GM10847 (cell line): Measurements from ENCODE around the gene ALOX12B.

Experiments used
- POLR2A ChIP-seq: IDR thresholded peaks from 2 replicates; pipeline ENCODE4 v1.6.1; 2011; ENCODE audit not compliant: insufficient read length; ENCODE audit errors: extremely low read depth

The ALOX12B gene

DNA sequence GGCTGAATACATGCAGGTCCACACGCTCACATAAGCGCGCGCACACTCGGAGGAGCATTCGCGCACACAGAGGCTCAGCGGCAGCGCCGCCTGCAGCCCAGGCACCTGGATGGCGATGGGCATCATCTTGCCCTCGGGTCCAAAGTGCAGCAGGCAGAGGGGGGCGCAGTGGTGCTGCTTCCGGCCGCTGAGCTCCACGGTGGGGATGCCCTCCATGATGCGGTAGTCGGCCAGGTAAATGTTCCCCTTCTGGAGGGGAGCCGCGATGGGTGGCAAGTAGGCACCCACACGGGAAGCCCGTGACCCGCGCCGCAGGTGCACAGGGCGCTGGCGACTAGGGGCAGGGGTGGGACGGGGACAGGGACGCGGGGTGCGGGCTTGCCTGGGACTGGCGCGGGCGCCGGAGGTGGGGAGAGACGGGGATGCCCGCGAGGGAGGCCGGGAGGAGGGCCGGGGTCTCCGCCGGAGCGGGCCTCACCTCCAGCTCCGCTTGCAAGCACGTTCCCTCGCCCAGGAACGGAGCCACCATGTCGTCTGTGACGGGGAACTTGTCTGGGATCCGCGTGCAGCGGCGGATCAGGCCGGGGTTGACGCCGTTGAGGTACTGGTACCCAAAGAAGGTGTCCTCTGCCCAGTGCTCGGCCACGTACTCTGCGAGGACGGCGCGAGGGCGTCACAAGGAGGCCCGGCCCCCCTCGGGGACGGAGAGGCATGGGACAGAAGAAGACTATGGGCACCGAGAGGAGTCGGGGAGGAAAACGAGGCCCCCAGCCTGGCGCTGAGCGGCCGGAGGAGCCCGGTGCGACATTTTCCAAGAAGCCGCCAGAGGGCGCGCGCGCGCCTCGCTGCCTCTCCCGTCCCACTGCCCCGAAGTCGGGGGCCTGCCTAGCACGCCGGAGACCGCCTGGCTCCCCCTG lies 8.0 kb downstream of the ALOX12B start:
- TF ChIP-seq POLR2A = no peak

DNA sequence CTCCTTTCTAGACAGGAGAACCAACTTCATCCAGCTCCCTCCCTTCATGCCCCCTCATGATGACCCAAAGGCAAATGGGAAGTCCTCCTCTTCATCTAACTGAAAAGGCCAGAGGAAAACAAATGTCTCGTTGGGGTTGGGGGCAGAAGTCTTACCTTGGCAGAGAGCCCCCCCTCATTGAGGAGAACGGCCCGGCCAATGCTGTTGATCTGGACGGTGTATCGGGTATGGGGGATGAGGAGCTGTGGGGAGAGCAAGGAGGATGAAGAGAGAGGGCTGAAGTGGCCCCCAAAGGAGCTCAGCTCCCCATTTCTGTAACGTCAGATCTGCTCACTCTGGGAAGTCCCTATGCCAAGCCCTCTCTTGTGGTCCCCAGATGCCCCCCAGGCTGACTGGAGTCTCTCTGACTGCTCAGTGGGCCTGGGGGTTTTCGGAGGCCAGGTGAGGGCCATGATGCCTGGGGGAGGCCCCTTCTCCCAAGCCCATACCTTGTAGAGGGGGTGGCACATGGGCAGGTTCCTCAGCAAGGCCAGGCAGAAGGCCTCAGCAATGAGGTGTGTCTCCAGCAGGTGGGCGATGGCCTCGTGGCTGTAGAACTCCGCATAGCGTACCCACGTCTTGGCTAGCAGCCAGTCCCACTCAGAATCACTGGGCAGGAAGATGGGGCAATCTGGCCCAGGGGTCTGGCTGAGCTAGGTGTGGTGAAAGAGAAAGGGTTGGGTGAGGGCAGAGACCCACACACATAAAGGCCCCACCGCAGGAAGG lies 10.8 kb downstream of the ALOX12B start:
- no peak for TF ChIP-seq POLR2A

DNA sequence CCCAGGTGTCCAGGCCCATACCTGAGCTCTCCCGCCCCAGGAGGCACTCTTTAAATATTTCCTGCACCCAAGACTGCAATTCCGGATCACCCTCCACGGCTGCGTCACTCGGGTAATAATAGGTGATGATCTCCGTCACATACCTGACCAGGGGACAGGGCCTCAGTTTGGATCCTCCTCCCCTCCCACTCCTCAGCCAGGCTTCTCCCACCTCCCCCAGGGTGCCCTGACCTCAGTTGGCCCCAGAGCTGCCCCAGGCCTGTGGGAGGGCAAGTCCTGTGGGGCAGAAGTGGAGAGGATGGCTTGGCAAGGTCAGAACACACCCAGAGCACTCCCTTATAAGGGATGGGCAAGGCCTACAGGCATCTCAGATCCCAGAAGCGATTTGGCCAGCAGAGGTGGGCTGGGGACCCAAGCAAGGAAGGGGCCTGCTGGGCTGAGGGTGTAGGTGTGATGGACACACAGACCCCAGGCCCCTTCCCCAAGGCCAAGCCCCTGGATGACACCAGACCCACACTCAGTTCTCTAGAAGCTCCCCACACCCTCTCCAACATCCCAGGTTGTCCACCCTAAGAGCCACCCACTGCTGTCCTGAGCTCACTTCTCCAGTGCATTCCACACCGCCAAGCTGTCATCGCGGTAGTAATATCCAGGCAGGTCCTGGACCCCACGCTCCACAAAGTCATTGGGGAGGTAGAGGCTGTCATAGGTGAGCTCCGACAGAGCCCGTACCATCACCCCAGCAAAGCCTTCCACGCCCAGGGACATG lies 11.8 kb downstream of the ALOX12B start:
- TF ChIP-seq POLR2A = no peak

DNA sequence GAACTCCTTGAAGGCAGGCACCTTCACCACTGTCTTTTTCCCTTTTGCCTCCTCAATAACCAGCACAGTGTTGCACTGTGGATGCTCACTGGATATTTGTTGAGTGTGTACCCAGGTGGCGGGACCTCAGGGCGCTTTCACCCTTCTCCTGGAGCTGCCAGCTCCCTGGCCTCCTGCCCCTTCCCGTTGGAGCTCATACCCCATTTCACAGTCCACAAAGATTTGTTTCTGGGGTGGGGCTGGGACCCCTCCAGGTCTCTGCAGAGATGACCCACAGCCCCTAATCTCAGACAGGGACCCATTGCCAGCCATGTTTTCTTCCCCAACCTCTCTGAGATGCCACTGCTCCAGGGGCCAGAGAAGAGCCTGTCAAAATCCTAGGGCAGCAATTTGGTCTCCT lies 12.4 kb downstream of the ALOX12B start:
- no peak for TF ChIP-seq POLR2A

DNA sequence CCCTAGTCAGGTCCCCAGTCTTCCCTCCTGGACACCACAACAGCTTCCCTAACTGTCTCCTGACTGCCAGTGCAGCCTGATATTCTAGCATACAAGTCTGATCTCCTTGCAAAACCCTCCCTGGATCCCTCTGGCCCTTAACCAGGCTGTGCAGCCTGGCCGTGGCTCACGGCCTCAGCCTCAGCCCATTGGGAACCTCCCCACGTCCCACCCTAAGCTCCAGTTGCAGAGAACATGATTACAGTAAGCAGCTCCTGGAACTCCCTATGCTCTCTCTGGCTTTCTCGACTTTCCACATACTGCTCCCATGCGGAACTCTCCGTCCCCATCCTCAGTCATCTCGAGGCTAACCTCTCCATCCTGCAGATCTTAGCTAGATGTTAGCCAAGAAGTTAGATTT lies 13.0 kb downstream of the ALOX12B start:
- no peak for TF ChIP-seq POLR2A

DNA sequence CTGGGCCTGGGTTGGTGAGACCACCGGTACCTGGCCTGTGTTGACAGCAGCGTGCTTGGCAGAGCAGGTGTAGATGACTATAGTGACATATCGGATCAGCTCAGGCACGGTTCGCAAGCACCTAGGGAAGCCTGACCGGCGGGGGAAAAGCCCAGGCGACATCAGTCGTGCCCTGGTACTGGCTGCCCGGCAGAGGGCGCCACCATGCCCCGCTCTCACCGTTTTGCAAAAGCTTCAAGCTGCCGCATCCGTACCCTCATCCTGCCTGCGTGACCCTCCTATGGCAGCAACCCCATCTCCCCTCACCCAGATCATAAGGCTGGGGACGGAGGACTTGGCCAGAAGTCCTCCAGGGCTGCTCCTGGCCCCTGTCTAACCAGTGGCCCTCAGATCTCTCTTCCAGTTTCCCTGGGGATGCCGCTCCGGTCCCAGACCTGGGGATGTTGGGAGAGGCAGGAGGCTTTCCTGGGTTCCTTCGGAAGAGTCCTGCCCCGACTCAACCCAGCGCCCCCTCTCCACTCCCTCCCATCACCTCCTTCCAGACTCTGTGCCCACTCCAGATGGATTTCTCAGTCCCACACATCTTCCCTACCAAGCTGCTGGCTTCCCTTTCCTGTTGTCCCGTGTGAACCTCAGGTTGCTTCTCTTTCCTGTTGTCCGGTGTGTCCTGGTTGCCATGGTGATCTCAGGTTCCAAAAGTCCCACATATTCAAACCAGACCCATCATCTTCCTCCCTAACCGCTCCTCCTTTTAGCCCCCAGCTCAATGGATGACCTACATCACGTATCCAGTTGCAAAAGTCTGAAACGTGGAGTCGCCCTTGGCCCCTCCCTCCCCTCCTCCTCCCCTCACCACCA lies 13.7 kb downstream of the ALOX12B start:
- no peak for TF ChIP-seq POLR2A

DNA sequence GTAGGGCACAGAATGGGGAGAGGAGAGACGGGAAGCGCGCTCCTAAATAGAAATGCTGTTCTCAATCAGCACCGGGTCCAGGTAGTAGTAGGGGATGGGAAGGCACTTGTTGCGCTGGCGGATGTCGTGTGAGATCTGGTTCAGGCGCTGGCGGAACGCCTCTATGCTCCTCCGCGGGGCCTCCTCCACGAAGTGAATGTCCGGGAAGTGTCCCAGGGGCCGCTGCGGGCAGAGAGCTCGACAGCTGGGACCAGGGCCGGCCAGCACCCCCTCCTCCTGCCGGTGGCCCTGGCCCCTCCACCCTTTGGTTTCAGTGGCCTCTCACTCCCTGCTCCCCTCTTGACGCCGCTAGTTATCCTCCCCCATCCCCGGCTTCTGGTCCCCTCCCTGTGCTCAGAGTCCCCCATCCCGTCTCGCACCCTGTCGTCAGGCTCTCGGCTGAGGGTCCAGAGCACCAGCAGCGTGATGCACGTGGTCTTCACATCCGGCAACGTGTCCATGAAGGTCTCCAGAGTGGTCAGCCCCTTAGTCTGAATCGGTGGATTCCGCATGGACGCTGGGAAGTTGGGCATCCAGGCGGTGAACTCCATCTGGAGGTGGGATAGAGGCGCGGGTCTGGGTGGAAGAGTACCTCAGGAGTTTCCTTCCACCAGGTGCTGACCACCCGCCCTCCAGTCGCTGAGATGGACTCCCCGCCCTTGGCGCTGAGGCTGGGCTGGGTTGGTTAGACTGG lies 14.6 kb downstream of the ALOX12B start:
- no peak for TF ChIP-seq POLR2A

DNA sequence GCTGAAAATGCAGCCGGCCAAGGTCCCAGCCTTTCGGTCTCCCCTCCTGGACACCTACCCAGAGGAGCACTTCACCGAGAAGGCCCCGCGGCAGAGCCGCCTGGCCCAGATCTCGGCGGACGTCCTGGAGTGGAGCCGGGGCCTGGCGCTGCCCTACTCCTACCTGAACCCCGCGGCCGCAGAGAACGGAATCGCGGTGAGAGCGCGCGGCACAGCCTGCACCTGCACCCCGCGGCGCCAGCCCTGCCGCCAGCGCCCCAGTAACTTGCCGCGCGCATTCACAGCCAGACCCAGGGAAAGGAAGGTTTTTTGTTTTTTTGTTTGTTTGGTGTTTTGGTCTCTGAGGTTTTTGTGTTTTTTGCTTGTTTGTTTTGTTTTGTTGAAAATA lies 15.2 kb downstream of the ALOX12B start:
- no peak for TF ChIP-seq POLR2A

DNA sequence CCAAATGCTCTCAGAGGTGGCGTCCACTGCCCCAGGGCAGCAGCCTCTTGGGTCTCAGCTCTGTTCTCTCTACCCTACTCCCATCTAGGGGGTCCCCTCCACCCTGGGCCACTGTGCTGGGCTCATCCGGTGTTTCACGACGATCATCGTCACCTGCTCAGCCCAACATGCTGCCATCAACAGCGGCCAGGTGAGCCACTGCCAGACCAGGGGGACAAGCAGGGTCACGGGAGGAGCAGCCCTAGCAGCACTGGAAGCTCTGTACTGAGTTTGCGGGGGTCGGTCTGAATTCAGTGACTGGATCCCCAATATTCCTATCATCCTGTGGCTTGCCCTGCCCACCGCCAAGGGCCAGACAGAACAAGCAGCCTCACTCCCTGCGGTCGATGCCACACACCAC lies 16.0 kb downstream of the ALOX12B start:
- TF ChIP-seq POLR2A = no peak

DNA sequence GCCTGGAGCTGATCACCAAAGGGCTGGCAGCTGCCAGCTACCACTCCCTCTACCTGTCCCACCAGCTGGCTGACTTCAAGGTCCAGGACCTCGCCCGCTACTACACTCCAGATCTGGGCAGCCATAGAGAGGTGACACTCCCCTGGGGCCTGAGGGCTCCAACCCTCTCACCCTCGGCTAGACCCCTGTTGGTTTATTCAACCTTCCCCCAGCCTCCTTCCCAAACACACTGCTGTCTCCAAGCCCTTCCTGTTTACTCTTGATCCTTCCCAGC lies 18.0 kb downstream of the ALOX12B start:
- no peak for TF ChIP-seq POLR2A

DNA sequence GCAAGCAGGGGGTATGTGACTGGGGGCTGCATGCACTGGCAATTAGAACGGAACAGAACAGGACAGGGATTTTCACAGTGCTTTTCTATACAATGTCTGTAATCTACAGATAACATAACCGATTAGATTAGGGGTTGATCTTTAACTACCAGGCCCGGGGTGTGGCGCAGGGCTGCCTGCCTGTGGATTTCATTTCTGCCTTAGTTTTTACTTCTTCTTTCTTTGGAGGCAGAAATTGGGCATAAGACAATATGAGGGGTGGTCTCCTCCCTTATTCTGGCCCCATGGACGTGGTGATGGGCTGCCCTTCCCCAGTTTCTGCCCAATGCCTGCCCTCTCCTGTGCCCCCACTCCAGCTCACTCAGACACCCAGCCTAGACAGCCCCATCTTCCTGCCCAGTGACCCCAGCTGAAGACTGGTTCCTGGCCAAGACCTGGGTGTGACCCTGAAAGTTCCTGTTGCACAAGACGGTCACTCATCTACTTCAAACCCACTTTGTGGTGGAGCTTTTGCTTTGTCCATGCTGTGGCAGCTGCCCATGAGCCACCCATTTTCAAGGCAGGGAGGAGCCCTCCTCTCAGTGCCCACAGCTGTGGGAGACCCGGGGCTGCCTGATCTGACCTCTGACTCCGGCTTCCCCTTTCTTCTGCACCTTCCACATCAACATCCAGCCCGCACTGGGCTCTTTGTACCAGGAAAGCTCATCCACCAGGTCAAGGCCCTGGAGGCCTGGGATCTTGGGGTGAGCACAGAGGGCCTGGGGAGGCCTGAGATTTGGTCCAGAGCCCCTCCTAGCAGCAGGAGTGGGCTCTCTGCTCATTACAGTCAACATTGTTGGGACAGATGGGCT lies 18.6 kb downstream of the ALOX12B start:
- no peak for TF ChIP-seq POLR2A

DNA sequence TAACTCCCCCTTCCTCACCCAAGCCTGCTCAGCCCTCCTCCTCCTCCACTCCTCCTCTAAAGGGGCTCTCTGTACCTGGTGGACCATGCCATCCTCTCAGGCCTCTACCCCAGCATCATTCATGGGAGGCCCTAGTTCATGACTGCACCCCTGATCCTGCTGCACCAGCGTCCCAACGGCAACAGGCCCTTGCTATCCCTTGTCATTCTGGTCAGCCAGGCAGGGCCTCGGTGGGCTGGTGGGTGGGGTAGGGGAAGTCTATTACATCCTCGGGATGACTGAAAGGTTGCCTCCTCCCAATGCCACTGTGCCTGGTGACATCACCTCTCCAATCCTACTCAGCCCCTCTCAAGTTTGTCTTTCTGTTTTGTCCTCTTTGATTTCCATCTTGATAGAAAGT lies 19.7 kb downstream of the ALOX12B start:
- TF ChIP-seq POLR2A = no peak
